HT1080 (cell line): Measurements from ENCODE around the gene MPZL1. TPM values are rescaled to one million over a fixed set of nuclear protein-coding genes. Genes with fewer than 3 reads are reported as not detected.

Experiments used
- DNase-seq: peaks from one replicate; pipeline ENCODE4 v3.0.0-alpha.2; 2015; ENCODE audit warnings: low read depth
- total RNA-seq: library from RNA; depleted of rRNA; stranded (reverse); fragments of >200 nt; shearing (Covaris generic); gene quantifications from 2 replicates; pipeline ENCODE4 v1.2.3, GENCODE V29; 2014

The MPZL1 gene
- total RNA-seq, 1 experiment from 2014 or later, result 70.0 TPM

DNA sequence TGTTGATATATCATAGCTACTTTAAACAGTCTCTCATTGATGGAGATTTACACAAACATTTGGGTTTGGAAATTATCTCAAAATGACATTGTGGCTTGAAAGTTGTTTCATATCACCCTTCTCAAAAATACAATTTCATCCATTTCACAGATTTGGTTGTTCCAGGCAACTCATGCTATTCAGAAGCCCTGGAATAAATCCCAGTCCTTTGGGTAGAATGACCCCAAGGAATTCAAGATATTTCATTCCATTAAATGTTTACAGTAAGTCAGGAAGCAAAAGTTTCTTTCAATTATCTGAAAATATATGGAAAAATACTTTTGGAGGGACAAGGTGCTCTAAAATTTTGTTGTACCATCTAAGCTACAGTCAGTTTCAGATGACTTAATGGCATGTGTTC, 27.1 kb downstream of the MPZL1 start:
- no peak for DNase-seq

DNA sequence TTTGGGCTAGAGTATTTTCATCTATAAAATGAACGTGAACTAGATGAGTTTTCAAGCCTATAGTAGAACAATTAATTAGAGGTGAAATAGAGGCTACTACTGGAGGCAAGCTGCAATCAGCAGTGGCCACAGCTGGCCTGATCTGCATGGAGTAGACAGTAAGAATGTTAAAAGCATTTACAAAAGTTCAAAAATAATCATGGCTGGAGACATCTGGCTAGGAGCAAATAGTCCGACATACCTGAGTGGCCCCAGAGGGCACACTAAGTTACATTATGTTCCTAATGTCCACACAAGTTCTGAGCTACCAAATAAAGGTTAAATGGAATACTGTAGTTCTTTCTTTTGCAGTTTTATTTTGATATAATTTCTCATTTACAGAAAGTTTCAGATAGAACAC, 28.0 kb downstream of the MPZL1 start:
- DNase-seq, result no peak

DNA sequence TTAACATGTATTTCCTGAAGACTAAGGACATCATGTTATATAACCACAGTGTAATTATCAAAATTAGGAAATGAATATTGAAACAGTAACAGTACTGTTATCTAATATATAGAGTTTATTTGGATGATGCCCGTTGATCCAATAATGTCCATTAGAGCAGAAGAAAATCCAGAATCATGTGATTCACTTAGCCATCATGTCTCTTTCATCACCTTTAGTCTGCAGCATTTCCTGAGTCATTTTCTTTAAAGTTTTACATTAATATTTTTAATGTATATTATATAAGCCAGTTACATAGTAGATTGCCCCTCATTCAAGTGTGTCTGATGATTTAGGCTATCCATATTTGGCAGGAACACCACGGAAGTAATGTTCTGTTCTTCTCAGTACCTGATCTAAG, 28.9 kb downstream of the MPZL1 start:
- no peak for DNase-seq

DNA sequence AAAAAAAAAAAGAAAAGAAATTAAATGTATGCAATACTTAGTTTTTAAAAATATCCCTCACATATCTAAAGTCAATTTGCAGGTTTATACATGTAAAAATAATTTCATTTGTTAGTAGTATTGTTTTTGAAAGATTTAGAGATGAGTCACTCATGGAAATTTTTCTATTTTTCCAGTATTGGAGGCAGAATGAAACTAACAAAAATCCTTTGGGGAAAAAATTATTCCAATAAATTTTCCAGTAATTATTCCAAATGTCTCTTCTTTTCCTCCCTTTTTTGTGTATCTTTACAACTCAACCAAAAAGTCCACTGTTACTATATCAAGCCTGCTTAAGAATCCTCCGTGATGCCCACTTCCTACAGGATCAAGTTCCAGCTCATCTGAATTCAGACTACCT, 29.9 kb downstream of the MPZL1 start:
- no peak for DNase-seq

DNA sequence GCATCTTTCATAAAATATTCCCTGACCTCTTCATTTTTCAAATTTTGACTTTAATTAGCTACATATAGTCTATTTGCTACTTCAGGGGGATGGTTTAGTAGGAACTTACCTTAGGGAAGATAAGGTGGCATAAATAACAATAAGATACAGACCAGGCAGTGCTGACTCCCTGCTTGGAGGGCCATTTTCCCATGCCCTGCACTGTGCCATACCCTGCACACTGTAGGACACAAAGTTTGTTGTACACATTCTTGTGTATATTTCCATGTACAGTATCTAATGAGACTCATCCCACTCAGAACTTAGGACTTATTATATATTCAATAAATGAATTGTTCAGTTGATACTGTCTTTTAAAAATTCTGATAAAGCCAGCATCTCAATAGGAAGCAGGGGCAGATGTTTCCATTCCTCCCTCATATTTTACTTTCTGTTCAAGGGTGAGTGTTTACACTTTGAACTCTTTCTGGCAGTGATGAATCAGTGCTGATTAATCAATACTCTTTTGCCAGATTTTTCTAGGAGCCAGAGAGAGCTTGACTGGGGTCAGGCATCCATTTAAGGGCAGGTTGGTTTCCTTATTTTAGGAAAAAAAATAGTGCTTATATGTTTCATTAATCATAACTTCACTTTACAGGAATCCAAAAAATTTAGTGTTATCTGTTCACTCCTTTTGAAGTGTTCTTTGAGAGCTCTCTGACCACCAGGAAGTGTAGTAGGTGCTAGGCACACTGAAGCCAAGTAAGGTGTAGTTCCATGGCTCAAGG, 30.6 kb downstream of the MPZL1 start:
- DNase-seq, result peak; percentile 8

DNA sequence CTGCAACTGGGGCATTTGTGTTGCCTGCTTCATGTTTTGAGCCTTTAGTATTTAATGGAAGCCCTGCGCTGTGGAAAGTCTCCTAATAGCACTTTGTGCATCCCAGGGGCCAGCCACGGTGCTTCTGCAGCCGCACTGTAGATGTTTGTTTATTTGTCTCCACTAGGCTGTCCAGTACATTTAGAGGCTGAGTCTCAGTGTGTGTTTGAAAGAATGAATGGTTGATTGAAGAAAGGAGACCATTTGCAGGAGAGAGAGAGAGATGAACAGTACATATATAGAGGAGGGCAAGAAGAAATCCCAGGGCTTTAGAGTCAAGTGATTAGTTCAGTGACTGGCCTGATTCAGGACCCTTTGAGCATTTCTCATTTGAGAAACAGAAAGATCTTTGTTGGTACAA, 33.9 kb downstream of the MPZL1 start:
- no peak for DNase-seq

DNA sequence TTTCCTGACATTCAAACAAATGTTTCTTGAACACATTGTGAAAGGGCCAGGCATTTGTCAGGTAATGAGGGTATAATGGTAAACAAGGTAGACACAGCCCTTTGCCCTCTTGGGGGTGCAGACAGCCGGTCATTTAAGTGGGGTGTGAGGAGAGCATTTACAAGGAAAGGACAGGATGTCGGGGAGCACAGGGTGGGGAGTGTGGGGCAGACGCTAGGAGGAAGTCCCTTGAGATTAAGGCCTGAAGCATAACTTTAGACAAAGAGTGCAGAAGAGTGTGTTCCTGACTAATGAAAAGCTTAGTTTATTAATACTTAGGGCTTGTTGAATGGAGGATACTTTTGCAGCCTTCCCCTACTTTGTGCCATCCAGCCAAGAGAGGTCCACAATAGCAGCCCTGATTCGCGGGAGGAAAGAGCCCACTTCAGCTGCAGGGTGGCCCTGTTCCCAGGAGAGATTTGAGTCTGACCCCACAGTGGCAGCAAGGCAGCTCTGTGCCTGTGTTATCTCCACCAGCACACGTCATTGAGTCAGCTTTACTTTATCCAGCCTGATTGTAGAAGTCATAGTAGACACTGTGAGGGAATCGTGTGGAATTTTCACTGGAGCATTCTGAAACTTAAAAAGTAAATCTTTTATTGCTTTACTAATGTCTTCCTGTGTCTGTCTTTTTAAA, 35.1 kb downstream of the MPZL1 start:
- no peak for DNase-seq

DNA sequence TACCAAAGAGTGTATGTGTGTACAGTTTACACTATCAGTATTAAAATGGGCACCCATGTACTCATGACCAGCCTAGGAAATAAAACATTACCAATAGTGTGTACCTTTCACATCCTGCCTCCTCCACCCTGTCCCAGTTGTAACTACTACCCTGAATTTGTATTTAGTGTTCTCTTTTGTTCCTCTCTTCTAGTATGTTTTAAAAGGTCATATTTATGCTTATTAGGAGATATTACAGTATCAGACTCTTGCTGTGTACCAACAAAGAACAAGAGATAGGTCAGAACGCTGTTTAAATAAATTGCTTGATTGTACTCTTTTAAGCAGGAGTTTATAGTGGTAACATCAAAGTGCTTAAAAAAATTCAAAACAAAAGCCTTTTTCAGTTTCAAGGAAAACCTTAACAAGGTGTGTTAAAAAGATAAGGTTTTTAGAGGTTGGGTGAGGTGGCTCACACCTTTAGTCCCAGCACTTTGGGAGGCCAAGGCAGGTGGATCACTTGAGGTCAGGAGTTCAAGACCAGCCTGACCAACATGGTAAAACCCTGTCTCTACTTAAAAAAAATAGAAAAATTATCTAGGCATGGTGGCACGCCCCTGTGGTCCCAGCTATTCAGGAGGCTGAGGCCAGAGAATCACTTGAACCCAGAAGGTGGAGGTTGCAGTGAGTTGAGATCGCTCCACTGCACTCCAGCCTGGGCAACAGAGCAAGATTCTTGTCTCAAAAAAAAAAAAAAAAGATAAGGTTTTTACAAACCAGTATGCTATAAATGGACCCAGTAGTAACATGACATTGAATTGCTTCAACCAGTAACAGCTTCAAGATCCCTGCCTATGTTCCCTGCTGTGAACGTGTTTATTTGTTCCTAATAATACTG, 35.9 kb downstream of the MPZL1 start:
- no peak for DNase-seq

DNA sequence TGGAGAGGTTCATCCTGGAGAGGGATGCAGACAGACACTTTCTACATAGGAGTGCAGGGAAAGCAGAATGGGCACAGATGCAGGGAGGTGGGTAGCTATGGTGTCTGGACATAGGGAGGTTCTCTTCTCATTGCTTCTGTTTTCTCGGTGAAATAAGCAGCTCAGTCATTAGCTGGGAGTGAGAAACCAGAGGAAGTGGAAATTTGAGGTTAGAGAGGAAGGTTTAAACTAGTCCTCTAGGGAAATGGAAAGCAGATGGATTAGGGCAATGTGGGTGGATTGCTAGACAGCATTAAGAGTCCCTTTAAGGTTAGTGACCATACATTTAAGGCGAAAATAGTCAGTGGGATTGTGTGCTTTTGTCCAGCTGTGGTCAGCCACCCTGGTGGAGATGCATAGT, 39.6 kb downstream of the MPZL1 start:
- DNase-seq, result no peak

DNA sequence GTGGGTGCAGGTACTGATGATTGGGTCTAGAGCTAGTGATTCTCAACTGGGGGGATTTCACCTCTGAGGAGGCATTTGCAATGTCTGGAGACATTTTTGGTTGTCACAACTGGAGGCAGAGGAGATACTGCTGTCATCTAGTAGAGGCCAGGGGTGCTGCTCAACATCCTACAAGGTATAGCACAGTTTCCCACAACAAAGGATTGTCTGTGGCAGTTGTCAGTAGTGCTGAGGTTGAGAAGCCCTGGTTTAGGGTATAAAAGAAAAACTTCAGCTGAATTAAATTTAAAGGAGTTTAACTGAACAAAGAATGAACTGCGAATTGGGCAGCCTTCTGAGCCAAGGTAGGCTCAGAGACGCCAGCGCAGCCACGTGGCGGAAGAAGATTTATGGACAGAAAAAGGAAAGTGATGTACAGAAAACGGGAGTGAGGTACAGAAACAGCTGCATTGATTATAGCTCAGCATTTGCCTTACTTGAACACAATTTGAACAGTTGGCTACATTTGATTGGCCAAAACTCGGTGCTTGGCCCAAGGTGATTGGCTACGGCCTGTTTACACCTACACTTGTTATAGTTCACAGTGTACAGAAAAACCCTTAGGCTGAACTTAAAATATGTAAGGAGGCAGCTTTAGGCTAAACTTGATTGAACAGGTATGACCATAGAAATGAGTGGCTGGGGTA, 40.4 kb downstream of the MPZL1 start:
- DNase-seq, result no peak

DNA sequence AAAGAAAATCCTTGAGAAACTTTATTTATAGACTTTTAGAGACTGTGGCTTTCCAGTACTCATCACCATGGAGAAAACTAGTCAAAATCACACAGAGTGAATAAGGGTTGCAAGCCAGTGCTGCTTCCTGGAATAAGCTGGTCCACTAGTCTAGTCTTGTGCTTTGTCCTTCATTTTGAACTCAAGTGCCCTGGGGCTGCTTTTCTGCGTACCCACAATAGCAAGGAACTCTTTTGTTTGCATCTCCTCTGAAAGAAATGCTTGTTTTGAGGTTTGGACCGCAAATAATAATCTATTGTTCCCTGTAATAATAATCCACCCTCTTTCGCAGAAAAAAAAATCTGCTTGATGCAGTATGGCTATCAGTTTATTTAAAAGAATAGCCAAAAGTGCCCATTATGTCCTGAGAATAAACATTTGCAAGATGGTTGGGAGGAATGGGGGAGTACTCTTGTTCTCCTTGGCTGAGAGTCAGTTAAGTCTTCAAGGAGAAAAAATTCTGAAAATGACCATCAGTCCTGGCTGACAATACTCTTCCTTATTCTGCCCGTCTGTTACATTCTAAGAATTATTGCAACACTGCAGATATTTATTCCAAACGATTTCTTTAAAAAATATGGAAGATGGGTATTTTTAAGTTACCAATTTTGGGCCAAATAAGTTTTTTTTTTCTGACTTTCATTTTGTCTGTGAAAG, 41.9 kb downstream of the MPZL1 start:
- DNase-seq, result no peak

DNA sequence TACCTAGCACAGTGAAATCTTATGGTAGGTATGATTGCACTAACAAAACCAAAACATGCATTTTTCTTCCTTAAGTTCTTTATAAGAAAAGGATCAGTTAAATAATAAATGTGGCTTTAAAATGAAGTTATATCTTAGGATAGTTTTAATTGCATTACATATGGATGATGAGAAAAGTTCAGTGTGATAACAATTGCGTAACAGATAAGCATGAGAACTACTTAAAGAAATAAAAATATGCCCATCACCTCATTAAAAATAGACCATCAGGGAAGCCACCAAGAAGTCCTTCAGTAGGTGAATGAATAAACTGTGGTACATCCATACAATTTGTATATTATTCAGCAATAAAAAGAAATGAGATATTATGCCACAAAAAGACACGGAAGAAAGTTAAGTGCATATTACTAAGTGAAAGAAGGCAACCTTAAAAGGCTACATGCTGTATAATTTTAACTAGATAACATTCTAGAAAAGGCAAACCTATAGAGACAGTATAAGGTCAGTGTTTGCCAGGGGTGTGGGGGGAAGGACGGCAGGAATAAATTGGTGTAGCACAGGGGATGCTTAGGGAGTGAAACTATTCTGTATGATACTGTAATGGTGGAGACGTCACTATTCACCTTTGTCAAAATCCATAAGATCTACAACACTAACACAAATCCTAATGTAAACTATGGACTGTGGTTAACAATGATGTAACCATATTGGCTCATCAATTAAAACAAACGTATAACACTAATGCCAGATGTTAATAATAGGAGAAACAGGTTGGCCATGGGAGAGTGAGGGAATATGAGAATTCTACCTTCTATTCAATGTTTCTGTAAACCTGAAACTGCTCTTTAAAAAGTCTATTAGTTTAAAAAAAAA, 42.9 kb downstream of the MPZL1 start:
- DNase-seq, result no peak

DNA sequence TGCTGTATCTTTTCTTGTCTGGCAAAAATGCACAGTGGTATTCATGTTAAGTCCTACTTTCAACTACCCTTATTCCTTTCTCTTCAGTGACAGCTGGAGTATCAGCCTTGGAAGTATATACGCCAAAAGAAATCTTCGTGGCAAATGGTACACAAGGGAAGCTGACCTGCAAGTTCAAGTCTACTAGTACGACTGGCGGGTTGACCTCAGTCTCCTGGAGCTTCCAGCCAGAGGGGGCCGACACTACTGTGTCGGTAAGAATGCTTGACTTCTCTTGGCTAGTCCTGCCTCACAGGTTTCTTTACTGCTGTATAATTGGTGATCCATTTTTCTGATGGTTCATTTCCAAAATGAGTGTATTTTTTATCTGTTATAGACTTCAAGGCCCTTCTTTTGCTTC, 43.7 kb downstream of the MPZL1 start:
- no peak for DNase-seq

DNA sequence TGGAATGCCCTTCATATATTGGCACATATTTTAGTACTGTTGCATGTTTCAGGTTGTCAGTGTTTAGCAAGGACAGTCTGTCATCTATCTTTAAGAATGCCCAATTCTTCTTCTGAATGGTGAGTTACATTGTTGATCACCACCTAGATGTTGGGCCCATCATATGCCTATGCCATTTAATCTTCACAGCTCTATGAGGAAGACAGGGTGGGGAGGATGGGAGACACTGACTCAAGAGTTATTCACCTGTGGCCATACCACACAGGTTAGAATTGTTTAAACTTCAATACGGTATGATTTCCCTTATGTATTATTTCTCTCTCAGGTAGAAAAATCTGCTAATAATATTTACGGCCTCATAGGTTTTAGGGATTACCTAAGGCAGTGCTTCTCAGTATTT, 44.8 kb downstream of the MPZL1 start:
- no peak for DNase-seq

DNA sequence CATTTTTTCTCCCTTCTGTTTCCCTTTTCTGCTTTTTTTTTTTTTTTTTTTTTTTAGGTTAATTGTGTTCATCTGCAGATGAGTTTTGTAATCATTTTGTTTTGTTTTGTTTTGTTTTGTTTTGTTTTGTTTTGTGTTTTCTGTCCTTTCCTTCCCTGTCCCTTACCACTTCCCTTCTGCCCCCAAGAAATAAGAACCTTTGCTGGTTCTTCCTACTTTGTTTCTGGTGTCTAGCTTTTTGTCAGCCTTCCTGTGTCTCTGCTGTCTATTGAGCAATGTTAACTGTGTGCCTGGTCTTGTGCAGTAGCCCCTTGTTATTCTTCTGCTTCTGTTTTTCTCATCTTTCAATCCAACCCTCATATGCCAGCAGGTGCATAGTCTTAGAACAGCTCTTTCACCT, 46.0 kb downstream of the MPZL1 start:
- DNase-seq, result no peak

DNA sequence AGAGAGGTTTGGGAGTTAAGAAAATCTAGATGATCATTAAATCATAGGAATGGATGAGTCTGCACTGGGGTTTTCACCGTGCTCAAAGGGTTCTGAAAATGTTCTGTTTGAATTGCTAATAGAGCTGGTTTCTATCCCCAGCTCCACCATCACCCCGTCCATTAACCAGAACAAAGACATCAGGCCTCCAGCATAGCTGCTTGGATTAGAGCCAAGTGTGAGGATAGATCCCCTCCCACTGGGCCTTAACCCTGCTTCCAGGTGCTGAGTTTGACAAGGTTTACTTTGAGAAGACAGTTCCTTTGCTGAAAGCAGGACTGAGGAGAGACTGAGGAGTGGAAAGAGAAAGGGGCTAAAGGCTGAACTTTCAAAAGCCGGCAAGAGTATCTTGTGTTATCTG, 48.3 kb downstream of the MPZL1 start:
- no peak for DNase-seq

DNA sequence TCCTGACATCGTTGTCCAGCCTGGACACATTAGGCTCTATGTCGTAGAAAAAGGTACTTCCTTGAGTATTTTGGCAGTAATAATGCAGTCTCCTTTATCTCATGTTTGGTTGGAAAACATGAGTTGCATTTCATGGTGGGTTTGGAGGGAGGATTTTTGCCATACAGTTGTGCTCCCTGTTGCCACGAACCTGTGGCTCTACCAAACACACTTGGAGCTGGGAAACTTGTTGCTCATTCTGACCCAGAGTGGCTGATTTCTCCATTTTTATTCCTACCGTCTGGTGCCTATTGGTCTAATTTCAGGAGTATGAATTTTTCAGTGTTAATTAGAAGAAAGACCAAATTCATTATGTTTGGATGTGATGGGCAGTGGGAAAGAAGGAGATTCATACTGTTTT, 50.7 kb downstream of the MPZL1 start:
- no peak for DNase-seq

DNA sequence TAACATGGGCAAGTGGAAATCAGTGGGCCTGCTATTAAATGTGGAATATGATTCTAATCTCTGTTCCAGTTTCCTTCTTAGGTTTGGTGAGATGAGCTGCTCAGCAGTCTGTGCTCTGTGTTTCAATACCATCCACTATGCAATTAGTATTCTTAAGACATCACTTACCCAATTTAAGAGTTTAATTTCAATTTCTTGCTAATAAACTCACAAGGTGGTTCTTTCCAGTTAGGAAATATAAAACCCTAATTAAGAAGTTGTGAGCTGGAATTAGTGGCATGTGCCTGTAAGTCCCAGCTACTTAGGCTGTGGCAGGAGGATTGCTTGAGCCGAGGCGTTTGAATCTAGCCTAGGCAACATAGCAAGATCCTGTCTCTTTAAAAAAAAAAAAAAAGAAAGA, 51.7 kb downstream of the MPZL1 start:
- no peak for DNase-seq

DNA sequence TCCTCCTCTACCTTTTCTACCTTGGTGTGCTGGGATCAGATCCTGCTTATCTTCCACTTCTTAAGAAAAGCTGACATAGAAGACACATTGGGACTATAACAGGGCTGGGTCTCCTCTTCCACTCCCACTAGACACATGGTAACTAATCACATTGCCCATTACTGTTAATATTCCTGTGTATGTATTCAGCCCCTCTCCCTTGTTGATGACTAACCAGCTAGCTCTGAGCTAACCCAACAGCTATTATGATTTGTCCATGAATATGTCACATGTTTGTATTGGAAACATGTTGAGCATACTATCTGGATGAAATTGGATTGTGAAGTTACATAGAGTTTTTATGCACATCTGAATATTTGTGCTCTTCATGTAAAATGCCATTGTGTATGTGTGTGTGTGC, 52.9 kb downstream of the MPZL1 start:
- DNase-seq, result no peak

DNA sequence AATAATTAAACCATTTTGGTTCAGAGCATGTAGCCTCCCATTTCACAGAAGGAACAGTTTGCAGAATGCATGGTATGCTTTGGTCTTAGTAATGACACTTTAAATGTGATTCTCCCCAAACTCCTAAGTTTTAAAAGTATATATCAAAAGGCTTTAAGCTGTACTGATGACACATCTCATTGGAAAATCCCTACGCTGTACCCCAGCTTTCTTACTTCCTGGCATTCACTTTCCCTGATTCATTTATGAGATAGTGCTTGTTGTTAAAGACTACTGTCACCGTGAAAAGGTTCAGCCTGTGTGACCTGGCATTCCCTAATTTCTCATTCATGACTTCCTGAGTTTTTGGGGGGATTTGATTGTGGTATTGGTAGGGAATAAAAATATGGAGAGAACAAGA, 53.4 kb downstream of the MPZL1 start:
- DNase-seq, result peak; percentile 10
